ENCODE data around the gene MRPL39.
A peak's percentile ranks its signal among the peaks of the same experiment; 100 is the strongest.

The MRPL39 gene

DNA sequence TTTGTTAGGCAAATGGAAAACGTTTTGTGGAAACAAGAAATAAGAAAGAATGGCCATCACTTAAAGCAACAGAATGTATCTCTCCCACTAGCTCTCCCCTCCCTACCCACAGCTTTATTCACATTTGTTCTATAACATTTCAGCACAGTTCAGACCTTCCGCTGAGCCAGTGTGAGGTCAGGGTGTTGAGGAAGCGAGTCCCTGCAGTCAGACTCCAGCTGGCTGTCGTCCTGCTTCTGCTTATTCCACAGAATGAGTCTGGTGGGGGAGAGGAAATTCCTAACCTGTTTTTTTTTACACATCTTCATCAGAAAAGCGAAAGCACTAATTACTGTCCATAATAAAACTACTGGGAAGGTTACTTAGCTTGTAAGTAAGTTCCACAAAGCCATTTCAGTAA lies 39.0 kb downstream of the MRPL39 start:
- DNase-seq (ENCODE audit: low read depth): peak; percentile 37

DNA sequence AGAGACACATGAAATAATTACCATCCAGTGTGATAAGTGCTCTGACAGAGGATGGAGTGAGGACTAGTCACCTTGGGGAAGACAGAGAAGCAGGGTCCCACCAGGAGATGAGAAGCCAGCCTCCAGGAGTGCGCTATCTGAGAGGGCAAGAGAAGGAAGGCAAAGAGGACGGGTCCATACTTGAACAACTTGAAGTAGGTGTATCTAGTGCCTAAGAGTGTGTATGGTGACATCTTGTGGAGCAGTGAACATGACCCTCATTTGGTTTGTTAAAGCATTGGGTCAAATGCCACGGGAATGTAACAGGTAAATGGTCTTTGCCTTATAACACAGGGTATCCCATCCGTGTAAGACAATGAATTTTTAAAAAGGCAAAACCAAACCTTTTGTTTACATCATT lies 39.8 kb downstream of the MRPL39 start:
- DNase-seq (ENCODE audit: low read depth): no peak

DNA sequence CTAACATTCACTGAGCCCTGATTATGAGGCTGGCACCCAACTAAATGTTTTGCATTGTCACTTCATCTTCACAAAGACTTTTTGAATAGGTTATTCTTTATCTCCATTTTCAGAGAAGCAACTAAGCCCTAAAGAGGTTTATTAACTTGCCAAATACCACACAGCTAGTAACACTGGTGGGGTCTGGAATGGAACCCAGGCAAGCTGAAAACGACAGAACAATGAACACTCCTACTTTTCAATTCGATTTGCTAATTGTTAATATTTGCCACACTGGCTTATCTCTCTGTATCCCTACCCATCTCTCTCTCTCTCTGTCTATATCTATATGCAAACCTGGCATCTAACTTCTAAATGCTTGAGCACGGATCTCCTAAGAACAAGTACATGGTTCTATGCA lies 40.6 kb downstream of the MRPL39 start:
- no peak for DNase-seq (ENCODE audit: low read depth)

DNA sequence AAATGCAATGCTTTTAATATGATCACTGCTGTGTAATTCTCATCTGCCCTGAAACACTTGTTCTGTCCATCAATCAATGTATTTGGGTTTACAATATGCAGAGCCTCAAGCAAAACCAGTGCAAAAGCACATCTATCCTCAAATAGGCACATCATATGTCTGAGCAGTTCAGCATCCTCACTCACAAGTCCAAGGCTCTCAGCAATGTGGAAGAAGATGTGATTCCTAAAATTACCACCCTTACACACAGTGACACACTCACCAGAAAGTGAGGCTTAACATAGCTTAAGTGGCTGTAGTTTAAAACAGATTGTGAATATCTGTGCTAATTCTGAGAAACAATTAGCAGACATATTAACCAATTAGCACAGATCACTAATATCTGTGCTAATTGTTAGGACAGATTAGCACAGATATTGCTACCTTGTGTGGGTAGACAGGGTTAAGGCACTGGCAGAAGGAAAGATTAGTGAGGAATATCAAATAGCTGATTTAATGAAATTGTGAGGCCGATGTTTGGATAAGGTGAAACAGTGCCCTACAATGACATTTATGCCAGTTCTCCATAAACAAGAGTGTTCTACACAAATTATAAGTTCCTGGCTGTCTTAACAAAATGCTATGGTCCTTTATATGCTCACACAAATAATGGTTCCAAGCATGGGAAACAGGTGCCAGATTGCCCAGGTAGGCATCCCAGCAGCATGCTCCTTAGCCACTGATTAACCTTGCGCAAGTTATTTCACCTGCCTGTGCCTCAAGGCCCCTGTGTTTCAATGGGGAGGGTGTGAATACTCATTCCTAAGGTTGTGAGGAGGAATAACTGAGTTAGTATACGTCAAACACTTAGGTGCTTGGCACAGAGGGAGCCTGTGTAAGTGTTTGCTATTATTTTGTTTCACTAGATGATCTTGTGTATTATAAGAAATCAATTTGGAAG lies 41.7 kb downstream of the MRPL39 start:
- no peak for DNase-seq (ENCODE audit: low read depth)

- DNase-seq (ENCODE audit: low read depth): no peak
These were observed 42.8 kb downstream of the MRPL39 start for GRCh38 chr21:25564349-25564948.

DNA sequence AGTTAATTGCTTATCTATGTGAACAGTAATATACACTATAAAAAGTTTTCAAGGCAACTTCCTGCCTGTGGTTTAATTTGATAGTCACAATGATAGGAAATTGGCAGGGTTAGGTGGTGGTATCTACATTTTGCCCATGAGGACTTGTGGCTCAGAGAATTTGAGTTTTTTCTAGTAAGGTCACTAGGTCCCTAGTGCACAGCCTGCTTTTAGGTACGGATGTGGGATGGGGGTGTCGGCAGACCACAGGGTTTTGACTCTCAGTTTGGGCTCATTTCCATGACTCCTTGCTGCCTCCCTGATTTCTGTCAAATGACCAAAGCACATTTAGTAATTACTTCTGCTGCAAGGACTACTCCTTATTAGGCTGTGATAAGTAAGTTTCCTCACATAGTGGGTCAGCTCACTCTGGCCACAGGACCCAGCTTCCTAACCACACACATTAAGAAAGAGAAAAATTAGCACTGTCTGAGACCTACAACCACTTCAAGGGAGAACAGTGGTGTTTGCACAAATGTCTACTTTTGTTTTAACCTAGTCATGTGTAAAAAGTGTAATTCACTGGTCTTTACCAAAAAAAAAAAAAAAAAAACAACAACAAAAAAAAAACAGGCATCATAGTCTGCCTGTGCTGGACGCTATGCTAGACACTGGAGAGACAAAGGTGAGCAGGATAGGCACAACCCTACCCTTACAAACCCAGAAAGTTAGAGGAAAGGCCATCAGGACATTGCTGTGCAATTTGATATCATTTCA lies 43.7 kb downstream of the MRPL39 start:
- DNase-seq (ENCODE audit: low read depth): no peak

- no peak for DNase-seq (ENCODE audit: low read depth)
These were observed 44.6 kb downstream of the MRPL39 start for GRCh38 chr21:25562660-25563059.

- peak; percentile 45 for DNase-seq (ENCODE audit: low read depth)
These were observed 45.3 kb downstream of the MRPL39 start for GRCh38 chr21:25561668-25562641.

- no peak for DNase-seq (ENCODE audit: low read depth)
These were observed 46.4 kb downstream of the MRPL39 start for GRCh38 chr21:25560891-25561290.

DNA sequence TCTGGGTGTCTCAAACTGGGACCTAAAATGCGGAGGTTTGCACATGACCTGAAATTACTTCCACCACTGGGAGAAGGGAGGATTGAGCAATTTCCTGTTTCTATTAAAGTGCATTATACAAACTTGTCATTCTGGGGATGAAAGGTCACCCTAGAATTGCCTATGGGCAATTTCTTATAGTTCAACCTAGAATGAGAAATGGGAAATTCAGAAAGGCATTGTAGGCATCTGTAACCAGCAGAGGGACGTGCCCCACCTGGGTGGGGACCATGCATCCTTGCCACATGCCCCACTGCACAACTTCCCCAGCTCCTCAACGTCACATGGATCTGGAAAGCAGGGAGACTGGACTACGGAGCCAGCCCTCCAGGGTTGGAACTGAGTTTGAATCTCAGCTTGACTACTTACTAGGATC lies 47.0 kb downstream of the MRPL39 start:
- DNase-seq (ENCODE audit: low read depth): no peak

GRCh38 chr21:25559746-25560145 lies 47.5 kb downstream of the MRPL39 start:
- DNase-seq (ENCODE audit: low read depth): no peak

DNA sequence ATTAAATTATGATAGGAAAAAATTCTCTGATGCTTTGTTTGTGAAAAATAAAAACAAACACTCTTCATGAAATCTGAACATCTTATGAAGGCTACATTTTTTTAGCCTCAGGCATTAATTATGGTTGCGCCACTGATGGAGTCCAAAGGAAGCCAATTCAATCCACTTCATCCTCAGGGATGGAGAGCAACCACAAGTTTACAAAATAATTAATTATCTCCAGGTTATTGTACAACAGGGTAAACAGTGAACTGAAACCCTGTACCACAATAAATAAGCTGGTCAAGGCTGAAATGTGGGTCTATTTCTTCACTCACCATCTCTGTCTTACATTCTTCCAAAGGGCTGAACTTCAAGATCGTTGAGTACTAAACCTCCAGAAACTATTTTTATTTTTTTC lies 49.2 kb downstream of the MRPL39 start:
- DNase-seq (ENCODE audit: low read depth): peak; percentile 32

DNA sequence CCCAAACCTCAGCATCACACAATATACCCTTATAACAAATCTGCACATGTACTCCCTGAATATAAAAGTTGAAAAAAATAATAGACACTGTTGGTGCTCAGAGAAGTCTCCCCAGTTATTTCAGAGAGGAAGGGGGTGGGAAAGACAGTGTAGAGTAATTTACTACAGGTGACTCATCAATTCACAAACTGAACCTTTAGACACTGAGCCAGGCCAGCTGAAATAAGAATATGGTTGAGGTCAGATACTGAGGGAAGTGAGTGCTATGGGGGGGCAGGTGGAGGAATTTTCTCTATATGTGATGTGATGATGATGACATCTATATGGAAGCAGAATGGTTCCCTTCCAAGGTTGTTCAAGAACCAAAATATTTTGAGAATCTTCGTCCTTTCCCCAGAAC lies 50.1 kb downstream of the MRPL39 start:
- DNase-seq (ENCODE audit: low read depth): no peak

DNA sequence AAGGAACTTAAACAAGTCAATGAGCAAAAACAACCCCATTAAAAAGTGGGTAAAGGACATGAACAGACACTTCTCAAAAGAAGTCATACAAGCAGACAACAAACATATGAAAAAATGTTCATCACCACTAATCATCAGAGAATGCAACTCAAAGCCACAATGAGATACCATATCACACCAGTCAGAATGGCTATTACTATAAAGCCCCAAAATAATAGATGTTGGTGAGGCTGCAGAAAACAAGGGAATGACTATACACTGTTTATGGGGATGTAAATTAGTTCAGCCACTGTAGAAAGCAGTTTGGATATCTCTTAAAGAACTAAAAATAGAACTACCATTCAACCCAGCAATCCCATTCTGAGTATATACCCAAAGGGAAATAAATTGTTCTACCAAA lies 51.2 kb downstream of the MRPL39 start:
- peak; percentile 41 for DNase-seq (ENCODE audit: low read depth)

- no peak for DNase-seq (ENCODE audit: low read depth)
These were observed 51.8 kb downstream of the MRPL39 start for GRCh38 chr21:25555492-25555891.

DNA sequence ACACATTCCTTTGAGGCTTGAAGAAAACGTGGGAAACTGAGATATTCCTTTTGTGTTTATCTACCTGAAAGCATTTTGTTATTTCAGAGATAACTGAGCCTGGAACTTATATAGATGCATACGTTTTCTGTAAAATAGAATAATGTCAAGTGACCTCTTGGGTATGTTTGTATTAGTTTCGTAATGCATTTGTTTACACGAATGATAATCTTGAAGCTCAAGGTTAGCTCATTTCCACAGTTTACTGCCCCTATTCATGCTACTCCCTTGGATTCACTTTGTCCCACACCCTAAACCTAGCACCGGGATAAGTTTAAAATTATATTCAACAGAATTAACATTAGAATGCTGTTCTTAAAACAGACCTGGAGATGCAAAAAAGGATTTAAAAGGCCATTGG lies 54.4 kb downstream of the MRPL39 start:
- DNase-seq (ENCODE audit: low read depth): no peak

GRCh38 chr21:25551569-25551968 lies 55.7 kb downstream of the MRPL39 start:
- DNase-seq (ENCODE audit: low read depth): no peak

- no peak for DNase-seq (ENCODE audit: low read depth)
These were observed 56.7 kb downstream of the MRPL39 start for GRCh38 chr21:25550352-25551120.

GRCh38 chr21:25541042-25541441 lies 66.2 kb downstream of the MRPL39 start:
- DNase-seq (ENCODE audit: low read depth): no peak

DNA sequence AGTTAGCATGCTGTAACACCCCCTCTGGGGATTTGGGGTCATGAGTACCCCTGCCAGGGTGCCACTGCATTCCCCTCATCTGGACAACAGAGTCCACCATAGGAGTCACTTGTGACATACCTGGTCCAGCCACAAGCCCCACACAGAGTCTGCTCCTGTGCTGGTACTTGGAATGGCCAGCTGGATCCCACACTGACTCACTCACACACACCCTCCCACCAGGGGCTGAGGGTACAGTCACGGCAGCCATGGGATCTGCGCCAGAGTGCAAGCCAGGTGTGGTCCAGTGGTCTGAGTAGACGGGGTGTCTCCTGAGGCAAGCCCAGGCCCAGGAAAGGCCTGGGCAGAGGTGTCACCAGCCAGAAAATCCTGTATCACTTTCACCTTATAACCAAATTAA lies 67.7 kb downstream of the MRPL39 start:
- DNase-seq (ENCODE audit: low read depth): no peak

GRCh38 chr21:25537174-25537573 lies 70.1 kb downstream of the MRPL39 start:
- DNase-seq (ENCODE audit: low read depth): no peak
